CD4-positive, alpha-beta T cell treated with Interleukin-12 subunit alpha and Interleukin-12 subunit beta, for 1 hour (primary cell): ENCODE measurements around the gene LPAR3.

Experiments
- DNase-seq: peaks from one replicate; pipeline ENCODE4 v3.0.0-alpha.2; 2020

The LPAR3 gene

DNA sequence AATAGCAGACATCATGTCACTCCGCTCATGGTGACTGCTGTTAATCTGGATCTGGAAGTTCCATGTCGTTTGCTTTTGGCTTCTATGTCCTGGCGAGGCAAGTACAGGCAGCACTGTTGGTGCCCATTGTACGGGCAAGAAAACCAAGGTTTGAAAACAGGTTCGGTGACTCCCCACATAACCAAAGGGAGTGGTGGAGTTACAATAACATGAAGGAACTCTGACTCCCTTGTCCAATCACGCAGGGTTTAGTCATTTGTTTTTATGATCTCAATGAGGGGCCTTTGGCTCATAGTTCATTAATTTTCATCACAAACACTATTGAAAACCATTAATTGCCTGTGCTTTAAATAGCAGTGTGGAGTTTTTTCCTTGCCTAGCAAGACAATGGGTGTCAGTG is 119.8 kb downstream of the LPAR3 start:
- no peak for DNase-seq

DNA sequence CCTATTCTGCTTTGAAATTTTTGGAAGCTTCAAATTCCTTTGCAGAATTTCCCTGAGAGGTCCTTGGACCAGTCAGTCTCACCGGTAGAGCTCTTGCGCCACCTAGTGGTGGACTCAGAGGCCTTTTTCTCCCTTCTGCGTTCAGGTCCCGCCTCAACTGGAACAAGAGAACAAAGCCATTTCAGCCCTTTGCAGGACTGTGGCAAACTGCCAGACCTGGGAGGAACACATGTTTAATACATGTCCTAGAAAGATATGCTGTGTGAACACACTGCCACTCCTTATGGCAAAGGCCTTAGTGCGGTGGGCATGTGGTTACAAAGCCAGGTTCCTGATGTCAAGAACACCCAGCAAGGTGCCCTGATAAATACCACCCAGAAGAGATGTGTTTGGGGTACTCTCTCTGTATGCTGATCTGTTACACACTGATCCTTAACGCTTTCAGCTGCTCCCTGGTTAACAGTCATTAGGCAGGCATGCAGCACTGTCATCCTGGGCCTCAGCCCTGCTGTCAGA is 120.5 kb downstream of the LPAR3 start:
- peak; percentile 72 for DNase-seq

DNA sequence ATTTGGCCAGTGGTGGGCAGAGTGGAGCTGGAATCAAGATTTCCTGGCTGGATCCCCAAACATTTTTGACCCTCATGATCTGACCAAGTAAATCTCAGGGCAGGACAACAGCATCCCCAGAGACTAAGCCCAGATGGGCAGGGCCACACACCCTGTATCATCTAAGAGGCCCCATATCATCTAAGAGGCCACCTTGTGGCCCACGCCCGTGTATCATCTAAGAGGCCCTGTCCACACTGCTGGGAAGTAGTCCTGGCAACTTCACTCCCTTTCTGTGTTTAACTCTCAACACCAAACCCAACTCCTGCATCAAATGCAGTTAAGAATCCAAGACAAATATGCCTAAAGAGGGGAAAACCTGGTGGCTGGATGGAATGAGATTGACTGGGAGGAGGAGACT is 121.1 kb downstream of the LPAR3 start:
- no peak for DNase-seq

DNA sequence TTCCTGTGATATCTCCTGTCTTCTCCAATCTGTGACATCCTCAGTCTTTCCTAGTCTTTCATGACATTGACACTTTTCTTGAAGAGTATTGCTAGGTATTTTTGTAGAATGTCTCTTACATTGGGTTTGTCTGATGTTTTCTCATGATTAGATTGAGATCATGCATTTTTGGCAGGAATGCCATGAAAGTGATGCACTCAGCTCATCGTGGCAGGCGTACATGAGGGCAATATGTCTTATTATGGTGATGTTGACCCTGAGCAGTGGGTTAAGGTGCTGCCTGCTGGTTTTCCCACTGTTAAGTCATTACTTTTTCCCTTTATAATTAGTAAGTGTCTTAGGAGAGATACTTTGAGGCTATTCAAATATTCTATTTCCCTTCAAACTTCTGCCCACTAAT is 122.5 kb downstream of the LPAR3 start:
- DNase-seq, result no peak

DNA sequence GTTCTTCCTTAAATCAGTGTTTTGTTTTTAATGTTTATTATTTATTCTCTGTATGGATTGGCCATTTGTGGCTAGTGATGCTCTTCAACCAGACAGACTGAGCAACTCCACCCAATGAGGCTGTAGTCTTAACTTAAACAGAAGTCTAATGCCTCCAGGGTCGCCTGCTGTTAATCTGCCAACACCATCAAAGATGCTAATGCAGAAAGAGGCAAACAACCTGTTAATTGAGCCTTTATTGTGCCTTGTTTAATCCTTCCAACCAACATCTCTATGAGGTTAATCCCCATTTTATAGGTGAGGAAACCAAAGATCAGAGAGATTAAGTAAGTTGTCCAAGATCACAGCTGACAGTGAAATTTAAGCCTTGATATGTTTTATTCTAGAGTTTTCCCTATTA is 123.4 kb downstream of the LPAR3 start:
- DNase-seq, result no peak

DNA sequence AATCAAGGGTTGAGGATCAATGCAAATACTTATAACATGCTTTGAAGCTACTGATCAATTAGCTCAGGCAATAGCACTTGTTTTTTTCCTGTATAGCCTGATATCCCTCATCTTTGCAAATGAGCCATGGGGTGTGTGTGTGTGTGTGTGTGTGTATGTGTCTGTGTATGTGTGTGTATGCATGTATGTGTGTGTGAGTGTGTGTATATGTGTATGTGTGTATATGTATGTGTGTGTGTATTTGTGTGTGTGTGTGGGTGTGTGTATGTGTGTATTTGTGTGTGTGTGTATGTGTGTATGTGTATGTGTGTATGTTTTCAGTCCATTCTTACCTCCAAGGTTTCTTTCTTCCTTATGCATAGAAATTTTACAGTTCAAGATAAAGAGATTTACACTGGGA is 124.4 kb downstream of the LPAR3 start:
- DNase-seq, result no peak

DNA sequence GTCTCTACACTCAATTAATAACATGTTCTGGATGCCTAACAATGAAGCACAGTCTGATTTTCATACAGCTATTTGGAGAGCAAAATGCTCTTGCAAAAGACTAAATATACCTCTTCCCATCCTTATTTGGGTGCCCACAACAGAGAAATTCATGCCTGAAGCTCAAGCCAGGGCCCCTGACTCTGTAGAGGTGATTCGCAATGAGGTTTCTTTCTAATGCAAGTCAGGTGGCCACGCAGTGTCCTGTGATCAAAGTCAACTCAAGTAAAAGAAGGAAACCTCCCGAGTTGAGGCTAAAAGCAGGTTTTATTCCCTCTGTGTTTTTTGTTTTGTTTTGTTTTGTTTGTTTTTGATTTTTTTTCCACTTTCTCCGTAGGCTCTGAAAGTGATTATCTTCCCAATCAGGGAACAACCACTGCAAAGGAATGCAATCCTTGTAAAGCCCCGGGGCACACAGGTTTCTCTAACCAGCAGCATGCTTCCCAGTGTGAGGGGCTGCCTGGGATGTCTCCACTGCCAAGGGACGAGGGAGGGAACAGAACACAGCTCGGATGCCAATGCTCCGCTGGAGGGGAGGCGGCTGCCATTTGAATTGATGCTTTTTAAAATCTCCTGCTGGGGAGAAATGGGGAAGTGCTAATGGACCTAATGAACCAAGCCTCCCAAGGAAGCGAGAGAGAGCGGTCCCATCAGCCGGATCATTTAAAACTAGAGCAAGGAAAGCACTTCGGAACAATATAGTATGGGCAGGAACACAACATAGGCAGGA is 128.9 kb downstream of the LPAR3 start:
- no peak for DNase-seq

DNA sequence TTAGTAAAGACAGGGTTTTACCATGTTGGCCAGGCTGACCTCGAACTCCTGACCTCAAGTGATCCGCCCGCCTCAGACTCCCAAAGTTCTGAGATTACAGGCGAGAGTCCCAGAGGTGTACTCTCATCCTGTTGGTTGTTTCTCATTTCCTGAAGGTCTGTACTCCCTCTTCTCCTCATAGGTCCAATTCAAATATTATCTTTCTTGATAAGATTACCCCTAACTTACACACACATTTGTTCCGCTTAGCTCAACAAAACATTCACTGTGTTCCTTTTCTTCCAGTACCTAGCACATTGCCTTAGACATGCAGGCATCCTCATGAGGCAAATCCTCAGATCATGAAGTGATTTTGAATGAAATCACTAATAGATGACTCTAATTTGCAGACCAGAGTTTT is 130.3 kb downstream of the LPAR3 start:
- no peak for DNase-seq
